ENCODE data around the gene TM4SF4.

TM4SF4 gene

GRCh38 chr3:149487598-149488197 is 13.2 kb downstream of the TM4SF4 start:
- DNase-seq = no peak

GRCh38 chr3:149489060-149489690 is 14.7 kb downstream of the TM4SF4 start:
- DNase-seq = no peak

- DNase-seq = no peak
Measured at GRCh38 chr3:149490260-149490971, 15.9 kb downstream of the TM4SF4 start.

GRCh38 chr3:149493315-149494021 is 19.0 kb downstream of the TM4SF4 start:
- DNase-seq = no peak

GRCh38 chr3:149494022-149494758 is 19.7 kb downstream of the TM4SF4 start:
- DNase-seq = peak; percentile 71

GRCh38 chr3:149494759-149495580 is 20.5 kb downstream of the TM4SF4 start:
- DNase-seq = no peak

GRCh38 chr3:149495581-149496125 is 21.2 kb downstream of the TM4SF4 start:
- DNase-seq = no peak

GRCh38 chr3:149496891-149497290 is 22.4 kb downstream of the TM4SF4 start:
- DNase-seq = no peak

- DNase-seq = no peak
Measured at GRCh38 chr3:149497966-149498670, 23.6 kb downstream of the TM4SF4 start.

GRCh38 chr3:149501524-149501923 is 27.0 kb downstream of the TM4SF4 start:
- no peak for DNase-seq

- no peak for DNase-seq
Measured at GRCh38 chr3:149502438-149502837, 27.9 kb downstream of the TM4SF4 start.

- DNase-seq = no peak
Measured at GRCh38 chr3:149506540-149506939, 32.0 kb downstream of the TM4SF4 start.

- no peak for DNase-seq
Measured at GRCh38 chr3:149506965-149507364, 32.5 kb downstream of the TM4SF4 start.

- DNase-seq = no peak
Measured at GRCh38 chr3:149507491-149508324, 33.2 kb downstream of the TM4SF4 start.

- DNase-seq = no peak
Measured at GRCh38 chr3:149509526-149509925, 35.0 kb downstream of the TM4SF4 start.

GRCh38 chr3:149510480-149510879 is 36.0 kb downstream of the TM4SF4 start:
- DNase-seq = no peak

- no peak for DNase-seq
Measured at GRCh38 chr3:149511040-149511626, 36.6 kb downstream of the TM4SF4 start.

GRCh38 chr3:149512073-149512782 is 37.7 kb downstream of the TM4SF4 start:
- peak; percentile 71 for DNase-seq

GRCh38 chr3:149514471-149514870 is 40.0 kb downstream of the TM4SF4 start:
- no peak for DNase-seq
